HG03432 (cell line): ENCODE results near the gene TACC3.
A peak's percentile ranks its signal among the peaks of the same experiment; 100 is the strongest.
"Not testable (repeated sequence)": the region's sequence is repeated elsewhere in the genome, so short reads cannot be mapped to it uniquely, and the experiment has no call there.

Experiments used
- ATAC-seq: cut with Tn5 transposase; IDR thresholded peaks from one replicate; pipeline ENCODE4 v1.9.1; 2021; ENCODE audit warnings: mild to moderate bottlenecking, moderate library complexity; ENCODE audit not compliant: unreplicated experiment

TACC3 gene

GRCh38 chr4:1701671-1702070, 19.6 kb upstream of the TACC3 start:
- ATAC-seq: not testable (repeated sequence)

- no peak for ATAC-seq
These were observed 17.5 kb upstream of the TACC3 start for GRCh38 chr4:1703867-1704266.

- ATAC-seq: no peak
These were observed 15.6 kb upstream of the TACC3 start for GRCh38 chr4:1705732-1706131.

DNA sequence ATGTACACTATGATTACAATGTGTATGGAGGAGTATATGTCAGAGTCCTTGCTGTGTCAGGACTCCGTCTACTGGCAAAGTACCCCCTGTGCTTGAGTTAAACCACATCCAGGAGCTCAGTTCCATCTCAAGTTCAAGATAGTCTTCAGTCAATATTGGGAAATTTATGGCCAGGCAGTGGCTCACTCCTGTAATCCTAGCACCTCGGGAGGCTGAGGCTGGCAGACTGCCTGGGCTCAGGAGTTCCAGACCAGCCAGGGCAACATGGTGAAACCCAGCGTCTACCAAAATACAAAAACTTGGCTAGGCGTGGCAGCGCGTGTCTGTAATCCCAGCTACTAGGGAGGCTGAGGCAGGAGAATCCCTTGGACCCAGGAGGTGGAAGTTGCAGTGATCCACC, 15.0 kb upstream of the TACC3 start:
- ATAC-seq: no peak

DNA sequence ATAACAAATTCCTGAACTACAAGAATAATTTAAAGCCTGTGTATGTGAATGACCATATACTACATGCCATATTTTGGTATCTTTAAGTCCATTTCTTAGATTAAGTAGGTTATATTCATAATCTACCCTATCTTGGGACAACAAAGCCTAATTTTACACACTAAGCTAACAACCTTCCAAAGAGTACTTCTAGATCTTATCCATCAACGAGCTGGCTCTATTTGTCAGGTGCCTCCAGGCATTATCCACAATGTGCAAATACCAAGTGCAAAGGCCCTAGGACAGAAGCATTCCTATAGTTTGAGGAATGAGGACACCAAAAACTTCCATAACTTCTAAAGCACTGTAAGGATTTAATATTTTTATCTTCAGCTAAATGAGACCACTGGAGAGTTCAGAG, 12.7 kb upstream of the TACC3 start:
- no peak for ATAC-seq

GRCh38 chr4:1711055-1711570, 10.2 kb upstream of the TACC3 start:
- ATAC-seq: no peak

DNA sequence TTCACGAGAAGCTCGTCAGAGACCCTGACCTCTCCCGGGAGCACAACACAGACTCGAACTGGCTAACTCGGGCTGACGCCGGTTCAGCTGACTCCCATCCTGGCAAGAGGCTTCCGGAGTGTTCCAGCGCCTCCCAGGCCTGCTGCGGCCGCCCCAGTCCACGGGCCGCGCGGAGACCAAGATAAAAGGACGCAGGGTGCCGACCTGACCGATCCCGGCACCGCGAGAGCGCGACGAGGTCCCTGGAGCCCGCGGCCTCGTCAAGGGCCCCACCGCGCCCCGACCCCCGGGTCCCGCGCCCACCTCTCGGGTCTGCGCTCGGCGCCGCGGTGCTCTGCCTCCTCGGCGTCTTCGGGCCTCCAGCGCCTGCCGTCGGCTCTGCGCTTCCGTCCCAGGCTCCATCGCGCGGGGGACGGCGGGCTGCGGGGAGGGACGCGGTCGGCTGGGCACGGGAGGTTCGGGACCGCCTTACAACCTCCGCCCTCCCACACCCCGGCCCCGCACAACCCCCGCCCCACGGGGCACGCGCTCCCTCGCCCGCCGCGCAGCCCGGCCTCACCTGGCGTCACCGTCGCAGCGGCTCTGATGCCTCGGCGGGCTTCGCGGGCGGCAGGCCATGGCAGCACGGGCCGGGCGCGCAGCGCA, 9.6 kb upstream of the TACC3 start:
- ATAC-seq: peak; percentile 5

GRCh38 chr4:1712216-1713002, 8.9 kb upstream of the TACC3 start, which contains the start of gene SLBP:
Gene SLBP, minus strand, starts transcription at chr4:1712319. Its CDS starts 131 bp downstream, at chr4:1712188.
- ATAC-seq: peak; percentile 77

DNA sequence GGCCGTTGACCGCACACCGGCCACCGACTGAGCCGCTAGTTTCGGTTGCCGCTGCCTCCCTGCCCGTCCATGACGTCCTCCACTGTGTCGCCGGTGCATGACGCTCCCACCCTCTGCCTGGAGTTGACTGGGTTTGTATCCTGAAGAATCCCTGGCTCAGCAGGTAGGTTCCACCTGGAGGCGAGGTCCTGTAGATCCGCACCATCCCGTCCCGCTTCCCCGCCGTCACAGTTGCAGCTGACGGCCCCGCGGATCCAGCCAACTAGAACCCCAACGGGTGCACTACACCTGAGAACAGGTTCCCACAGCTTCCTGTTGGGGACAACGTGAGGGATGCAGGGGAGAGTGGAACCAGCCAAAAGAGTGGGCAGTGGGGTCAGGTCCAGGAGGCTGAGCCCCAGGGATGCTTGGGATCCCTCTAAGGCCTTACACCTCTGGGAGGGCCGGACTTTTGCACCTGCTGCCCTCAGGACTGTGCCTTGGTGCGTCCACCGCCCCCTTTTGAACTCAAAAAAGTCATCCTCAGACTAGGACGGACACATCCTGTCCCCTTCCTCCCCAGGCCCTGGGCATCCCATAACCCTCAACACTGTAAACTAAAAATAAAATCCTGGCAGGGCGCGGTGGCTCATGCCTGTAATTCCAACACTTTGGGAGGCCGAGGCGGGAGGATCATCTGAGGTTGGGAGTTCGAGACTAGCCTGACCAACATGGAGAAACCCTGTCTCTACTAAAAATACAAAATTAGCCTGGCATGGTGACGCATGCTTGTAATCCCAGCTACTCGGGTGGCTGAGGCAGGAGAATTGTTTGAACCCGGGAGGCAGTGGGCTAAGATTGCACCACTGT, 8.1 kb upstream of the TACC3 start:
- ATAC-seq: no peak

GRCh38 chr4:1714303-1715001, 6.9 kb upstream of the TACC3 start:
- no peak for ATAC-seq

GRCh38 chr4:1715002-1715758, 6.1 kb upstream of the TACC3 start:
- ATAC-seq: no peak

DNA sequence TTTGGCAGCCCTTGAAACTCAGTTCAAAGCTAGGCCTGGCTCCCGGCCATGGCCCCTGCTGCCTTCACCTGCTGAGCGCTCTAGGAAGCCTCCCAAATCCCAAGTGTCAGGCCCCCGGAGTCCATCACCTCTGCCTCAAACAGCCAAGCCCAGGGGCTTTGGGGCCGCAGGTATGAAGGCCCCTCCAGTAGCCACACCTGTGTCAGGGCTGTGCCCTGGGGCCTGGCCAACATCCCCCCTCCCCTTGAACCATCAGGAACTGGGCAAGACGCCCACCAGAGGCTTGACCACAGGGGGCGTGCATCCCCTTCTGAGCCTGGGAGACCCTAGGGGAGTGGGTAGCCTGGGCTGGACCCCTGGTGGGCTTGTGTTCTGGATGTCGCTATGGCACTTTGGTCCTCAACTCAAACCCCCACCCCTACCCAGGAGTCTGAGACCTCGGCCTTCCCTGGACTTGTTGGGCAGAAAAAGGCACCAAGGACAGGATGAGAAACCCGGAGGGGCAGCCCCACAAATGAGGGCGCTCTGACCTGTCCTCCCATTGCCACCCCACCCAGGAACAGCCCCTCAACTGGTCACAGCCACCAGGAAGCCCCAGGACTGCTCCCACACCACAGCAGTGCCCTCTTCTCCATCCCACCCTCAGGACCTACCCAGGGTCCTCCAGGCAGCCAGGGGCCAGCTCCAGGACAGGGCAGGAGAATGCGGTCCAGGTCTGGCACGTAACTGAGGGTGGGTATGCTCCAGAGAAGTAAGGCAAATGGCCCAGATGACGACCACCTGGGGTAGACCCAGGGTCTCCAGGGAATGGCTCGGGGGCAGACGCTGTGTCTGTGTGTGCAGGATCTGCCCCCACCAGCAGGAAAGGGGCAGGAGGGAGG, 5.0 kb upstream of the TACC3 start:
- ATAC-seq: no peak

DNA sequence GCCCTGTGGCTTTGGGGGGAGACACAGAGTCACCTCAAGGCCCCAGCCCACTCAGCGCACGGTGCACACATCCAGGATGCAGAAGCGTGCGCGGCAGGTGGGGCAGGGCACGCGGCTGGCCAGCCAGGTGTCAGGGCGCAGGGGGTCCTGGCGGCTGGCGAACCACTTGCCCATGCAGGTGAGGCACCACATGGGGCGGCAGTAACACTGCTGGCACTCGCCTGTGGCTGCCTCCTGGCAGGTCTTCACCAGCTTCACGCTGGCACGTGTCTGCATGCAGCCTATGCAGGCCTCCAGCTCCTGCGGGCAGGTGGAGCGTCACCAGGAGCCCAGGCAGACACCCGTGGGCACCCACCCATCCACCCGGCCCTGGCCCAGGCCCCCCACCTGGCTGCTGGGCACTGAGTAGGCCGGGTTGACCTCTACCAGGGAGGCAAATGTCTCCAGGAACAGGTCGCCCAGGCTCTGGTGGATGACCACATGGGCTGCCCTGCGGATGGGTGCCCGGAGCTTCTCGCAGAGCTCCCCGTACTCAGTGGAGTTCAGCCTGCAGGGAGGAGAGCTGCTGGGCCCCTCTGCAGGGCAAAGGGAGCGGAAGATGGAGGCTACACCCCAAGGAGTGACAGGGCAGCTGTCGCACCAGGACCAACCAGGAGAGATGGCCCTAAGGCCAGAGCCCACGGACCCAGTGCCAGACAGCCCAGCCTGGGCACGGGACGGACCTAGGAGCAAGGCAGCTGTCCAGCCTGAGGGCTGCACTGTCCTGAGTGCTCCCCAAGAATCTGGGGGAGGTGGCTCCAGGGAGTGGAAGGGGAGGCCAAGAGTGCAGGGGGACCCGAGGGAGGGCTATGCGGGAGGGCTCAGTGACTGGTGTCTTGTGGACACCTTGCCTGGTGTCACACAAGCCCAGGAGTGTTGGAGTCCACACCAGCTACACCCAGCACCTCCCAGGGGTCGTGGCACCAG, 3.9 kb upstream of the TACC3 start:
- ATAC-seq: no peak

- no peak for ATAC-seq
These were observed 3.0 kb upstream of the TACC3 start for GRCh38 chr4:1718095-1718850.

DNA sequence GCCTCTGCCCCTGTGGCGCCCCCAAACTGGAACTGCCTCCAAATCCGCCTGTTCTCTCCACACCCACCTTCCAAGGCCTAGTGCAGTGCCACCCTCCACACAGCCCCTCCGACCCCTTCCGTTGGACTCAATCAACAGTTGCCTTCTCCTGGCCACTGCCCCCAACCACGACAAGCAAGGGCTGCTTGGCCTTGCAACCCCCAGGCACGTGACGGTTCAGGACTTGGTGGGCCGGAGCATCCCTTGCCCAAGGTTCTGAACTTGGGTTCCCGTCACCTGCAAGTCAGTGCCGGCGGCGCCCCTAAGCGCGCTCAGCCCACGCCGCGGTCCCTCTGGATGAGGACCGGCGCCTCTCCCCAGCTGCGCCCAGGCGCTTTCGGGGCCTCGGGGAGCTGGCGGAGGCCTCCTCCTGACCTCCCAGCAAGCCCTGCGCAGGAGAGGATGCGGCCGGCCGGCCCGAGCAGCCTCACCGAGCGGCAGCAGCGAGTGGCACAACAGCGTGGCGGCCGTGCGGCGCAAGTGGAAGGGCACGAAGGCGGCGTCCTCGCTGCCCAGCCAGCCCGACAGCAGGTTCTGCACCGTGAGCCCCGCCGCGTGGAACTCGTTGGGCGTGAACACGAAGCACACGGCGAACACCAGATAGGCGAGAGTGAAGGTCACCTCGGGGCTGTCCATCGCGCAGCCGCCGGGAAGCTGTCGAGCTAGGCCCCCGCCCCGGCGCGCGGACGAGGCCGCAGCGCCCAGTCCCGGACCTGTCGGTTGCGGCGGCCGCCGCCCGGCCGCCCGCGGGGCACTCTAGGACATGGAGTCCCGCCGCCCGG, 948 bp upstream of the TACC3 start:
- peak; percentile 30 for ATAC-seq
